ENCODE data around the gene TLR1. TPM values are rescaled to one million over a fixed set of nuclear protein-coding genes. Genes with fewer than 3 reads are reported as not detected.

The TLR1 gene, protein sequence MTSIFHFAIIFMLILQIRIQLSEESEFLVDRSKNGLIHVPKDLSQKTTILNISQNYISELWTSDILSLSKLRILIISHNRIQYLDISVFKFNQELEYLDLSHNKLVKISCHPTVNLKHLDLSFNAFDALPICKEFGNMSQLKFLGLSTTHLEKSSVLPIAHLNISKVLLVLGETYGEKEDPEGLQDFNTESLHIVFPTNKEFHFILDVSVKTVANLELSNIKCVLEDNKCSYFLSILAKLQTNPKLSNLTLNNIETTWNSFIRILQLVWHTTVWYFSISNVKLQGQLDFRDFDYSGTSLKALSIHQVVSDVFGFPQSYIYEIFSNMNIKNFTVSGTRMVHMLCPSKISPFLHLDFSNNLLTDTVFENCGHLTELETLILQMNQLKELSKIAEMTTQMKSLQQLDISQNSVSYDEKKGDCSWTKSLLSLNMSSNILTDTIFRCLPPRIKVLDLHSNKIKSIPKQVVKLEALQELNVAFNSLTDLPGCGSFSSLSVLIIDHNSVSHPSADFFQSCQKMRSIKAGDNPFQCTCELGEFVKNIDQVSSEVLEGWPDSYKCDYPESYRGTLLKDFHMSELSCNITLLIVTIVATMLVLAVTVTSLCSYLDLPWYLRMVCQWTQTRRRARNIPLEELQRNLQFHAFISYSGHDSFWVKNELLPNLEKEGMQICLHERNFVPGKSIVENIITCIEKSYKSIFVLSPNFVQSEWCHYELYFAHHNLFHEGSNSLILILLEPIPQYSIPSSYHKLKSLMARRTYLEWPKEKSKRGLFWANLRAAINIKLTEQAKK
- total RNA-seq (2022; extraction: Qiagen RNA extraction), result 0.09 to 0.28 TPM (median 0.18 TPM) in 5 replicates

DNA sequence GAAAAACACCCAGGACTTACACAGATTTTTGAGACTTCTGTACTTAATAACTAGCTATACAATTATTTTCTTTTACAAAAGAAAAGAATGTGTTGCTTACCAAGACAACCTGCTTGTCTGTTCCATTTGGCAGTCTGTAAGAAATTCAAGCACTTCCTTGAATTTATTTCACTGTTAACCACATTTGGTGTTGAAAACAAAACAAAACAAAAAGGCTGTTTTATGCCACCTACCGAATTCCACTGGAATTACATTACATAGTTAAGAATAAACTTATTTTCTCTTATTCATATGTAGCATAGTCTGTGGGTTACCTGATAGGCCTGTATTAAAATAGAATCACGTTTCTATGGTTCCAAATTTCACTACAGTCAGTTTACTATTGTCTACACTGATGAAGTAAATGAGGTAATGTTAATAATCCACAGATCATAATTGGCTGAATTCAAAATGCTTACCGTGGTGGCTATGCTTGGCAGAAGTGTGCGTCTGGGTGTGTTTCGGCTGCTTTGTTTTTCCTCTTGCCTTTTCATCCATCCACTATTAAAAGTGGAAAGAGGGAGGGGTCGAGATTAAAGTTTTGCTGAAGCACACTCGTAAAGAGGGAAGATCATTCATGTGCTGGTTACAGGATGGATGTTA lies at the start of gene TLR1:
Gene TLR1, minus strand, starts transcription at position 138 of the 642 bp plus-strand sequence. CDS start 5,960 bp downstream, outside the sequence.

DNA sequence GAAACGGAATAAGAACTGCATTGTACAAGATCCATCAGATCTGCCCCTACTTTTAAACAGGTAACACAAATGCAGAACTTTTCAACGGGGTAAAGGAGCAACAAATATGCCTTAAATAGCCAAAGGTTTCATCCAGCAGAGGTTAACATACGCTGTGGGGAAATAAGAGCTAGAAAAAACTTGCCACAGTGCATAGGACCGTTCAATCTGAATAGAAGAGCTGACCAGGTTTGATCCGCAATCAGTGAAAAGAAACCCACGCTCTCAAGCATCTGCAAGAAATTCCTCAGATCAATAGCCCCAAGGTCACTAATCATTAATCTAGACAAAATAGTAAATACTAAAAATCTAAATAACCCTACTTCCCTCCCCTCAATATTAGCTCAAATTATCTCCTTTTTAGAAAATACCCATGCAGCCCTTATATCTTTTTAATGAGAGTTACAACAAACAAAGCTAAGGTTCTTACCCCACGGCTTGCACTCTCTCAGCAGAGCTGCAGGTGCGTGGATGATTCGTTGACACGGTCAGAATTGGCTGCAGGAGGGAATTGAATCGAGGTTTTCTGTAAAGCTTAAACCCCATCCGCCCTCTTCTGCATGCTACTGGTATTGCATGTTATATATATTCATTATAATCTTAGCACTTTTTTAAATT lies 22.0 kb downstream of the TLR1 start, which contains the start of gene TLR10:
Gene TLR10, minus strand, starts transcription at position 539 of the 657 bp plus-strand sequence. CDS start 7,400 bp downstream, outside the sequence.

Other genes with a start within 250 kb of the TLR1 start
- gene KLF3, start 140.6 kb downstream of the TLR1 start, total RNA-seq (2022; extraction: Qiagen RNA extraction), result 9.8 to 14.3 TPM (median 13.2 TPM) in 5 replicates
- 0.03 TPM in 2 of 5 replicates, not detected in the others for gene TLR10, start 21.8 kb downstream of the TLR1 start, total RNA-seq (2022; extraction: Qiagen RNA extraction)
- gene TLR6, start 52.0 kb upstream of the TLR1 start, total RNA-seq (2022; extraction: Qiagen RNA extraction), result 1.8 to 2.6 TPM (median 2.2 TPM) in 5 replicates
- gene FAM114A1, start 63.0 kb upstream of the TLR1 start, total RNA-seq (2022; extraction: Qiagen RNA extraction), result 20.9 to 57.2 TPM (median 30.8 TPM) in 5 replicates
- gene TMEM156, start 227.6 kb upstream of the TLR1 start, total RNA-seq (2022; extraction: Qiagen RNA extraction), result 17.9 to 22.8 TPM (median 21.0 TPM) in 5 replicates